Thyroid gland (tissue), 4 donors: ENCODE results near the gene AHNAK2. TPM values are rescaled to one million over a fixed set of nuclear protein-coding genes. Genes with fewer than 3 reads are reported as not detected.

Experiments
- DNase-seq, 2 donors: peaks; one replicate each; pipeline ENCODE4 v3.0.0-alpha.2; 2019
- H3K27ac ChIP-seq, 3 donors: fragments of 200-600 bp; sonication (generic); 1 replicate in 2 of 3; 2 replicates in 1 of 3; pipeline ENCODE4 v1.5.1; 2016 to 2019; ENCODE audit warnings: mild to moderate bottlenecking in 1 of 3, moderate library complexity in 1 of 3
- H3K27me3 ChIP-seq: fragments of 200-600 bp; sonication (generic); one replicate; pipeline ENCODE4 v1.5.1; 2019
- H3K36me3 ChIP-seq, 2 donors: fragments of 200-600 bp; sonication (generic); one replicate each; pipeline ENCODE4 v1.5.1; 2016 to 2019
- H3K4me1 ChIP-seq, 2 donors: fragments of 200-600 bp; sonication (generic); one replicate each; pipeline ENCODE4 v1.5.1; 2017 to 2019
- H3K4me3 ChIP-seq, 3 donors: fragments of 200-600 bp; sonication (generic); replicated peaks in 1 of 3; 1 replicate in 2 of 3; 2 replicates in 1 of 3; pipeline ENCODE4 v1.5.1; 2016; ENCODE audit warnings: mild to moderate bottlenecking in 1 of 3
- H3K9me3 ChIP-seq: fragments of 200-600 bp; sonication (generic); one replicate; pipeline ENCODE4 v1.5.1; 2017
- POLR2A ChIP-seq, 2 donors: fragments of 450-650 bp; IDR thresholded peaks; one replicate each; pipeline ENCODE4 v1.6.1; 2017; ENCODE audit warnings: antibody characterized with exemption in 2 of 2, mild to moderate bottlenecking in 2 of 2, moderate library complexity in 1 of 2
- WGBS, 2 donors: methylation state at CpG; one replicate each; pipeline ENCODE4 v1.1.5; 2017; 5-methylcytosine and 5-hydroxymethylcytosine counted together
- intact Hi-C: fragments of 100-400 bp; cut with DNase I; formaldehyde crosslinking; loops from one replicate; pipeline ENCODE4 v1.15.1; 2023
- total RNA-seq, 4 donors: library from RNA; depleted of rRNA; stranded (reverse); fragments of >200 nt; gene quantifications; one replicate each; pipeline ENCODE4 v1.2.3, GENCODE V29; 2016
- TF ChIP-seq, protein P1 (sequence below), 6 experiments: fragments of 200-600 bp in 3 of 6; fragments of 450-650 bp in 3 of 6; sonication (generic) in 3 of 6; IDR thresholded peaks; one replicate each; pipeline ENCODE4 v1.5.1; 2016 to 2019; ENCODE audit warnings: antibody characterized with exemption in 6 of 6, mild to moderate bottlenecking in 2 of 6, inconsistent platforms in 1 of 6, moderate library complexity in 1 of 6

AHNAK2 gene
- total RNA-seq, 4 donors from 2014 or later = 3.7 to 12.5 (median 6.9) TPM

DNA sequence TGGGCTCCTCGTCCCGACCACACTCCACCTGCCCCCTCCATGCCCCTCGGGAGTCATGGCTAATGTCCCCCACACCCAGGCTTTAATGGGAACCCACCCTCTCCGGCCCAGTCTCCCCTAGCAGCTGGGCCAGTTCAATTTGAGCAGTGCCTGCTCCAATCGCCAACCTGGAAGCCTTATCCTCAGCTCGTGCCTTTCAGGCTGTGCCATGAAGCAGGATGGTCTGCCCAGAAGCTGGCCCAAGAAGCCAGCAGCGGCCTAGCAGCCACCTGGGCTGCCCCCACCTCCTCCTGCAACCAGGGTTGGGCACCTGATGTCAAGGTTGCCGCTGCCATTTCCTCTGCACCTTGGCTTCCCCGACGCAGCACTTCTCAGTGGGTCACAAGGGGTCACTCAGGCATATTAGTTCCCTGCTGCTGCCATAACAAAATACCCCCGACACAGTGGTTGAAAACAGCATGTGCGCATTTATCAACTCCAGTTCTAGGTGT, 5.1 kb upstream of the AHNAK2 start:
- Histone ChIP-seq H3K36me3 (no peaks in the 10 kb centered on the region), H3K4me1 (peaks cover 8 to 39% of the 10 kb centered on the region in 2 donors), H3K9me3 (no peaks in the 10 kb centered on the region), H3K4me3 (no peak overlapping the region), H3K27me3 (no peaks in the 10 kb centered on the region), H3K27ac (no peak overlapping the region)
- 77 to 79% methylated on average over 7 of the region's 12 CpGs for WGBS, 2 donors
- no peak for DNase-seq
- TF ChIP-seq POLR2A (IDR thresholded peaks at IDR 0.05) = no peak
- TF ChIP-seq, protein P1, sequence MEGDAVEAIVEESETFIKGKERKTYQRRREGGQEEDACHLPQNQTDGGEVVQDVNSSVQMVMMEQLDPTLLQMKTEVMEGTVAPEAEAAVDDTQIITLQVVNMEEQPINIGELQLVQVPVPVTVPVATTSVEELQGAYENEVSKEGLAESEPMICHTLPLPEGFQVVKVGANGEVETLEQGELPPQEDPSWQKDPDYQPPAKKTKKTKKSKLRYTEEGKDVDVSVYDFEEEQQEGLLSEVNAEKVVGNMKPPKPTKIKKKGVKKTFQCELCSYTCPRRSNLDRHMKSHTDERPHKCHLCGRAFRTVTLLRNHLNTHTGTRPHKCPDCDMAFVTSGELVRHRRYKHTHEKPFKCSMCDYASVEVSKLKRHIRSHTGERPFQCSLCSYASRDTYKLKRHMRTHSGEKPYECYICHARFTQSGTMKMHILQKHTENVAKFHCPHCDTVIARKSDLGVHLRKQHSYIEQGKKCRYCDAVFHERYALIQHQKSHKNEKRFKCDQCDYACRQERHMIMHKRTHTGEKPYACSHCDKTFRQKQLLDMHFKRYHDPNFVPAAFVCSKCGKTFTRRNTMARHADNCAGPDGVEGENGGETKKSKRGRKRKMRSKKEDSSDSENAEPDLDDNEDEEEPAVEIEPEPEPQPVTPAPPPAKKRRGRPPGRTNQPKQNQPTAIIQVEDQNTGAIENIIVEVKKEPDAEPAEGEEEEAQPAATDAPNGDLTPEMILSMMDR (IDR thresholded peaks at IDR 0.05) = no peak
- intact Hi-C loops = loop anchor here (2.0 kb wide), 1 partner anchor 40 kb away; no protein-coding TSS in a partner anchor

DNA sequence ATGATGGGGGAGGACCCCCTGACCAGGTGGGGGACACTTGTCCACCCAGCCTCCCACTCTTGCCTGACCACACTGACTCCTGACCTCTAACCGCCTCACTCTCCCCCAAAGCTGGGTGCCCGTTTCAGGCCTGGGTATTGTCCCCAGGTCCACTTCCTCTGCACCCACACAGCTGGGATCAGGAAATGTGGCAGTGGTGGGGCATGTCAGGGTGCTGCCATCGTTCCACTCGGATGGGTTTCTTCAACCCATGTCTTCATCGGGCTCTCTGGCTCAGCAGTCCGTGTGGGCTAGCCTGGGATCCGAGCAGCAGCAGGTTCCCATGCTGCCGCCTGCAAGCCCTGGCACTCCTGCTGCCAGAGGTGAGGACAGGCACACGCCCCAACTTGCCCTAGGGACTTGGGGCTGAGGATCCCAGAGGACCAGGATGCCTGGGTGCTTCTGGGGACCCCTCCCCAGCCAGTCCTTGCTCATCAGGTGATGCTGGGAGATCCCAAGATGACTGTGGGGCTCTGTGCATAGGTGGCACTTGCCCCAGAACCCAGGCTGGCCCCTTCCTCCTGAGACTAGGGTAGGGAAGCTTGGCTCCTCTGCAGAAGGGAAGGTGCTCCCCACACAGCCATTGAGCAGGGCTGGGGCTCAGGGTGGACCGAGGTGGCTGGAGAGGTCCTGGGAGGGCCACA, 4.5 kb upstream of the AHNAK2 start:
- Histone ChIP-seq H3K9me3 (no peaks in the 10 kb centered on the region), H3K27ac (no peak overlapping the region), H3K27me3 (no peaks in the 10 kb centered on the region), H3K4me3 (no peak overlapping the region), H3K4me1 (peaks cover 9 to 43% of the 10 kb centered on the region in 2 donors), H3K36me3 (no peaks in the 10 kb centered on the region)
- intact Hi-C loops = loop anchor here (2.0 kb wide), 1 partner anchor 40 kb away; no protein-coding TSS in a partner anchor
- WGBS, 2 donors = 47 to 86% methylated on average over 6 to 9 of the region's 10 CpGs
- TF ChIP-seq POLR2A (IDR thresholded peaks at IDR 0.05) = no peak
- TF ChIP-seq, protein P1 (IDR thresholded peaks at IDR 0.05) = no peak
- DNase-seq = no peak

DNA sequence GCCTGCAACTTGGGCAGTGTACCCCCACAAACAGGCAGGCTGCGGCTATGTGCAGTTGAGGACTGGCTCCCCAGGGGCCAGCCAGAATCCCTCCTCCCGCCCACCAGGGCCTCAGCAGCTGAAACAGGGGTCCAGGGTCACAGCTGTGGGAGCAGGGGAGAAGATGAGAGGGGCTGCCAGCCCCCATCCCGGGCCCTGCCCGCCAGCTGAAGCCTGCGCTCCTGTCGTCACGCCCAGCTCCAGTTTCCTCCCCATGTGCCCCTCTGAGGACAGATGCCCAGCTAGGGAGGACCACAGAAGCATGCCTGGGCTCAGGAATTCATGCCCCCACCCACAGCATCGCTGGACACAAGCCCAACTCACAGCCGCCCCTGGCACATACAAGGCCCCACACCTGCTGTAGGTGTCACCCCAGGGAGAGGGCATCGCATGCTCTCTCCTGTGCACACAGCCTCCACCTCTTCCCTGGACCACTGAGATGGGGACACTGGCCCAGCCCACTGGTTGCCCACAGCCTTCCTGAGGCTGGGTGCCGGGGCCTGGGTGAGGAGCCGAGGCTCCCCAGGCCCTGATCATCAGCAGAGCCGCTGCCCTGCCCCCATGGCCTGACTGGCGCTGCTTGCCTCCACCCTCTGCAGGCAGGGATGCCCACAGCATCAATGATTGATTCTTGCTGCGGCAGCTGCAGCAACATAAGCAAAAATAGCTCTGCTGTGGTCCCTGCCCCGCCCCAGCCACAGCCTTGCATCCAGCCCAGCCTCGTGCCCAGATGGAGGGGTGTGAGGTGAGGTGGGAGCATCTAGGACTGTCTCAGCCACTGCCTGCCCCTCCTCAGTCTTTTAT, 3.7 kb upstream of the AHNAK2 start:
- intact Hi-C loops = loop anchor here (2.0 kb wide), 1 partner anchor 41 kb away; no protein-coding TSS in a partner anchor

DNA sequence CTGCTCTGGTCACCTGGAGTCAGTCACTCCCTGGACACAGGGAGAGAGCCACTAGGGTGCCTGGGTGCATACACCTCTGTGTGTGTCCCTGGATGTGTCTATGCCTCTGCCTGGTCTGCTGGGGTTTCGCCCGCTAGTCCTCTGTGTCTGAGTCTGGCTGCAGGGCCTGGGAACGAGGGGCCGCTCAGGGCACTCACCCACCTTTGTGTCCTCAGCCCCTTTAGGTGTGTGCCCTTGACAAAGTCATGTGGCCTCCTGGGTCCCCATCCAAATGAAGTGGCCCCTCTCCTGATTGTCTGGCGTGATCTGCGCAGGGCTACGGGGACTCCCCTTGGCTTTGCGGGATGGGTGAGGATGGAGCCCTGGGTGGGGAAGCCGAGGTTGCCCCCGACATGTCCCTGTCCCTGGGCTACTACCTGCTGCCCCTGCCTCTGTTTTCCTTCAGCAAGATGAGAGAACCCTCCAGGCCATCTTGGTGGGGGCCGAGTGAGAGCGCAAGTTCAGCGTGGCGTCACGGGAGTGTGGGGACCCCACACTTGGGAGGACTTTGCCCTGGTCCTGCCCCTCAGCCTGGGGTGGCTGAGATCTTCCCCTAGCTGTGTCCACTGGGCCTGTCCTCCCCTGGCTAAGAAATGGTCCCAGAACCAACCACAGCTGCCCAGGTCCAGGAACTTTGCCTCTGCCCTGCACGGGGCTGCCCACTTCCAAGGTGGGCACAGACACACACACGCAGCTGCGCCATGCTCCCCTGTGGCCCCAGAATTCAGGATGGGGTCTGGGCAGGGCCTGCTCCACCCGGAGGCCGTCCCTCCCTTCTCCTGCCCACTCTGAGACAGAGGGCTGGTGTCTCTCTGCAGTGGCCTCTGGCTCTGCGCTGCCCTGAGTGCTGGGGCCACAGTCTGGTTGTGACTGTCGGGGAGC, 2.7 kb upstream of the AHNAK2 start:
- no peak overlapping the region for H3K27ac ChIP-seq
- peaks cover 13 to 49% of the 10 kb centered on the region in 2 donors for H3K4me1 ChIP-seq
- 87 to 96% methylated on average over 5 to 17 of the region's 22 CpGs for WGBS, 2 donors
- no peak for DNase-seq
- H3K4me3 ChIP-seq = no peak overlapping the region
- TF ChIP-seq, protein P1 (IDR thresholded peaks at IDR 0.05) = no peak
- TF ChIP-seq POLR2A (IDR thresholded peaks at IDR 0.05) = no peak
- intact Hi-C loops = no loop called here
- no peaks in the 10 kb centered on the region for H3K27me3 ChIP-seq
- no peaks in the 10 kb centered on the region for H3K9me3 ChIP-seq
- no peaks in the 10 kb centered on the region for H3K36me3 ChIP-seq

More for the DNA sequence above, 3.7 kb upstream of the AHNAK2 start:
- Histone ChIP-seq H3K9me3 (no peaks in the 10 kb centered on the region), H3K27me3 (no peaks in the 10 kb centered on the region), H3K4me1 (peaks cover 14 to 49% of the 10 kb centered on the region in 2 donors), H3K27ac (no peak overlapping the region), H3K36me3 (no peaks in the 10 kb centered on the region), H3K4me3 (no peak overlapping the region)
- 84 to 88% methylated on average over 6 to 16 of the region's 17 CpGs for WGBS, 2 donors
- DNase-seq = no peak
- no peak for TF ChIP-seq POLR2A (IDR thresholded peaks at IDR 0.05)
- TF ChIP-seq, protein P1 (IDR thresholded peaks at IDR 0.05) = no peak
